ENCODE measurements around the gene KANK2.
"Not testable (repeated sequence)": the region's sequence is repeated elsewhere in the genome, so short reads cannot be mapped to it uniquely, and the experiment has no call there.

The KANK2 gene

DNA sequence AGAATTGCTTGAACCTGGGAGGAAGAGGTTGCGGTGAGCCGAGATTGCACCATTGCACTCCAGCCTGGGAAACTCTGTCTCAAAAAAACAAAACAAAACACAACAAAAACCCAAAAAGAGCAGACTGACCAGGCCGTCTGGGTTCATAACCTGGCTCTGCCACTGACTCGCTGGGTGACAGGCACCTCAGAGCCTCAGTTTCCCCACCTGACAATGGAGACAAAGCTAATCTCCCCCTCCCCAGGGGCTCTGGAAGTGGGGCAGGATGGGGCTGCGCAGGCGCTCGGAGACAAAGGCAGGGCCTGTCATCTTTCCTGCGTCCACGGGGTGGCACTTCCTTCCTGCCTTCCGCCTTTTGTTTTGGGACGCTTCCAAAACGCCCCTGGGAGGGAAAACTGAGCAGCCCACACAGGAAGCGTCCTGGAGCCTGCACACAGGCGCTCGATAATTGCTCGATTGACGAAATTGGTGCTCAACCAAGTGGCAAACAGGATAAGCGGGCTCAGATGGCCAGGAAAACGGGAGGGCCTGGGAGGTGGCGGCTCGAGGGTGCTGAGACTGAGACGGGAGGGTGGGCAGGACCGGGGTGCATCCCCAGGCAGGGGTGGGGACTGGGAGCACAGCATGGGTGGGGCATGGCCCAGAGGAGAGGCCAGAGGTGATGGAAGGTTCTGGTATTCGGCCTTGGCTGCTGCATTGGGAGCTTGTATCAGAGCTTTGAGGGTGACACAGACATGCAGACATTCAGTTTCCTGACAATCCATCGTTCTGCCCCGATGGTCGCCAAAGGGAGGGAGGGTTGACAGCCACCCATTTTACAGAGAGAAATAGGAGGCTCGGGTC lies 59.6 kb downstream of the KANK2 start:
- no peak for FAIRE-seq

DNA sequence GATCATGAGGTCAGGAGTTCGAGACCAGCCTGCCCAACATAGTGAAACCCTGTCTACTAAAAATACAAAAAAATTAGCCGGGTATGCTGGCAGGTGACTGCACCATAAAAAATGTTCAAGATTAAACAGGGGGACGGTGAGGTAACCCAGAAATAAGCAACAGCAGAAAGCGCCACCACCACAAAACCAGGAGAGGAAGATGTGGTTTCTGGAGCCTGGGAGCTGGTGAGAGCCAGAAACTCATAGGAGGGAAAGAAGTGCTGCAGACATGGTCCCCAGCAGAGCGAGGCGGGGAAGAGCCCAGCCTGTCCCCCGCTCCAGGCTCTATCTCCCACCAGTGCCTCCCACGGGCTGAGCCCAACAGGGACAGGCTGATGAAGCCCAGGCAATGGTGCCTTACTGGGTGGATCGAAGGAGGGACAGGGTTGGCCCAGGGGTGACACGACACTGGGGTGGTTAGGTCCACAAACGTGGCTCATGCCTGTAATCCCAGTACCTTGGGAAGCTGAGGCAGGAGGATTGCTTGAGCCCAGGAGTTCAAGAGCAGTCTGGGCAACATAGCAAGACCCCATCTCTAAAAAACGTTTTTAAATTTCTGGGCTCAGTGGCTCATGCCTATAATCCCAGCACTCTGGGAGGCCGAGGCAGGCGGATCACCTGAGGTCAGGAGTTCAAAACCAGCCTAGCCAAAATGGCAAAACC lies 60.8 kb downstream of the KANK2 start:
- no peak for FAIRE-seq

DNA sequence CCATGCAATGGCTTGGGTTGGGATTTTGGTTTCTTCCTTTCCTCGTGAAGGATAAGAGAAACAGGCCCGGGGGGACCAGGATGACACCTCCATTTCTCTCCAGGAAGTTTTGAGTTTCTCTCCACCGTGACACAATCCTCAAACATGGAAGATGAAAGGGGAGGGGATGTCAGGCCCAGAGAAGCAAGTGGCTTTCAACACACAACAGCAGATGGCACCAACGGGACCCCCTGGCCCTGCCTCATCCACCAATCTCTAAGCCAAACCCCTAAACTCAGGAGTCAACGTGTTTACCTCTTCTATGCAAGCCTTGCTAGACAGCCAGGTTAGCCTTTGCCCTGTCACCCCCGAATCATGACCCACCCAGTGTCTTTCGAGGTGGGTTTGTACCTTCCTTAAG lies 65.9 kb downstream of the KANK2 start:
- no peak for FAIRE-seq

DNA sequence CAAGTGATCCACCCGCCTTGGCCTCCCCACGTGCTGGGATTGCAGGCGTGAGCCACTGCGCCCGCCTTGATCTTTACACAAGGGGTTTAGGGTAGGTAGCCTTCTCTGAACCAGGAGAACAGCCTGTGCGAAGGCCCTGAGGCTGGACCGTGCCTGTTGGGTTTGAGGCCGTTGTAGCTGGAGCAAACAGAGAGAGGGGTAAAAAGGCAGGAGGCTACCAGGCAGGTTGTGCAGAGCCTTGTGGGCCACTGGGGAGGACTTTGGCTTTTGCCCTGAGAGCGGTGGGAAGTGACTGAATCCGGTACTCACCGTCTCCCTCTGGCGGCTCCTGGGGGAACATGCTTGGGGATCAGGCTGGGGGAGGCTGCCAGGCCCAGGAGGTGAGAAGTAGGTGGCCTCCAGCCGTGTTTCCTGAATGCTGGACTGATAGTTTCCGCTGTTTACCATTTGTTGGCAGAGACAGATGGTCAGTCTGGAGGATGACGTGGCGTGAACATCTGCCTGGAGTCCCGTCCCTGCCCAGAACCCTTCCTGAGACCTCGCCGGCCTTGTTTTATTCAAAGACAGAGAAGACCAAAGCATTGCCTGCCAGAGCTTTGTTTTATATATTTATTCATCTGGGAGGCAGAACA lies 66.4 kb downstream of the KANK2 start:
- no peak for FAIRE-seq

DNA sequence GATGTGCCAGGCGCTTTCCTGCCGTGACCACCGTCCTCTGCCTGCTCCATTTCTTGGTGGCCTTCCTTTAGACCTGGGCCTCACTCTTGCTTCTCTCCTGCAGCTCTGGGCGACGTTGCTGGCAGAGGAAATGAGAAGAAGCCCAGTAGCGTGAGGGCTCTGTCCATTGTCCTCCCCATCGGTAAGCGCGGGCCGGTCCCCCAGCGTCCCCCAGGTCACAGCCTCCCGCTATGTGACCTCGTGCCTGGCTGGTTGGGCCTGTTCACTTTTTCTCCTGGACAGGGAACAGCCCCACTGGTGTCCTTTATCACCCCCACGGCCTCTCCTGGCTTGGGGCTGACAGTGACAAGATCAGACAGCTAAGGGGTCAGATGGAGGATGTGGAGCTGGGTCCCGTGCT lies 69.4 kb downstream of the KANK2 start:
- no peak for FAIRE-seq

DNA sequence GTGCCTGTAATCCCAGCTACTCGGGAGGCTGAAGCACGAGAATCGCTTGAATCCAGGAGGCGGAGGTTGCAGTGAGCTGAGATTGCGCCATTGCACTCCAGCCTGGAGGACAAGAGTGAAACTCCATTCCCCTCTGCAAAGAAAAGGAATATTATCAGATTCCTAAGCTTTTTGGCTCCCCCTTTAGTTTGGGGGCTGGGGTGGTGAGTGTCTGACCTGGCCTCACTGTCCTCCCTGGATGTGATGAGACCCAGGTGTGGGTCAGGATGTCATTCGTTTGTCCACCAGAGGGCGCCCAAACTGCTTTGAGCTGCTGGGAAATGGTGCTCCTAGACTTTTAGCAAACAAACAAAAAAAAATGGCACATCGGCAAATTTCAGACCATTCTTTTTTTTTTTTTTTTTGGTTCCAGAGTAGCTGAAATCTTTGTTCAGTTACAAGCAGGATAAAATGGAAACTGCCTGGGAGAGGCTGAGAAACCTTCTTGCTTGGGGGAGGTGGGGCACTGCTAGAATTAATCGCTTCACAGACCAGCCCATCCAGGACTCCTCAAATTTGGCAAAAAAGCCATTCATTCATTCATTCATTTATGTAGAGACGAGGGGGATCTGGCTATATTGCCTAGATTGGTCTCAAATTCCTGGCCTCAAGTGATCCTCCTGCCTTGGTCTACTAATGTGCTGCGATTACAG lies 71.2 kb downstream of the KANK2 start:
- no peak for FAIRE-seq

DNA sequence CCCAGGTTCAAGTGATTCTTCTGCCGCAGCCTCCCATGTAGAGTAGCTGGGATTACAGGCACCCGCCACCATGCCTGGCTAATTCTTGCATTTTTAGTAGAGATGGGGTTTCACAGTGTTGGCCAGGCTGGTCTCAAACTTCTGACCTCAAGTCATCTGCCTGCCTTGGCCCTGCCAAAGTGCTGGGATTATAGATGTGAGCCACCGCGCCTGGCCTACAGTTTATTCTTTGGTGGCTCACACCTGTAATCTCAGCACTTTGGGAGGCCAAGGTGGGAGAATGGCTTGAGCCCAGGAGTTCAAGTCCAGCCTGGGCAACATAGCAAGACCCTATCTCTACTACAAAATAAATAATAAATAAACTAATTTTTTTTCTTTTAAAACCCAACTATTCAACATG lies 73.2 kb downstream of the KANK2 start:
- not testable (repeated sequence) for FAIRE-seq

DNA sequence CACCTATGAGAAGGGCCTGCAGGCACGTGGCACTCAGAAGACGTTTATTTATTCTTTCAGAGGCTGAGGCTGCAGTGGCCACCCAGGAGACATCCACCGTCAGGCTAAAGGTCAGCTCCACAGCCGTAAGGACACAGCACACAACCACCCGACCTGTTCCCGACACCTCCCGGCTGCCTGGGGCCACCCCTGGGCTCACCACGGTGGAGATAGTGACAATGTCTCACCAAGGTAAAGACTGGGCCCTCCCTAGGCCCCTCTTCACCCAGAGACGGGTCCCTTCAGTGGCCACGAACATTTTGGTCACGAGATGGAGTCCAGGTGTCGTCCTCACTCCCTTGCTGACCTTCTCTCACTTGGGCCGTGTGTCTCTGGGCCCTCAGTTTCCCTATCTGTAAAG lies 74.2 kb downstream of the KANK2 start:
- no peak for FAIRE-seq

DNA sequence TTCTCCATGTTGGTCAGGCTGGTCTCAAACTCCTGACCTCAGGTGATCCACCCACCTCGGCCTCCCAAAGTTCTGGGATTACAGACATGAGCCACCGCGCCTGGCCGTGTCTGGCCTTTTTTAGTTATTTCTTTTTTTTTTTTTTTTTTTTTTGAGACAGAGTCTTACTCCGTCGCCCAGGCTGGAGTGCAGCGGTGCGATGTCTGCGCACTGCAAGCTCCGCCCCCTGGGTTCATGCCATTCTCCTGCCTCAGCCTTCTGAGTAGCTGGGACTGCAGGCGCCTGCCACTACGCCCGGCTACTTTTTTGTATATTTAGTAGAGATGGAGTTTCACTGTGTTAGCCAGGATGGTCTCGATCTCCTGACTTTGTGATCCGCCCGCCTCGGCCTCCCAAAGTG lies 75.4 kb downstream of the KANK2 start:
- not testable (repeated sequence) for FAIRE-seq

DNA sequence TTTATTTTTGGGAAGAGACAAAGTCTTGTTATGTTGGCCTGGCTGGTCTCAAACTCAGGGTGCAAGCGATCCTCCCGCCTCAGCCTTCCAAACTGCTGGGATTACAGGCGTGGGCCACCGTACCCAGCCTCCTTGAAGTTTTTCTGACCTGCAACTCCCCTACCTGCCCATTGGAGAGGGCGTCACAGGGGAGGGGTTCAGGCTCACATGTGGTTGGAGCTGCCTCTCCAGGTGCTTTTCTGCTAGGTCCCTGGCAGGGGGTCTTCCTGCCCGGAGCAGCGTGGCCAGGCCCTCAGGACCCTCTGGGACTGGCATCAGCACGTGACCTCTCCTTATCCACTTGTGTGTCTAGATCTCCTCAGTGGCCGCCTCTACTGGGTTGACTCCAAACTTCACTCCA lies 80.8 kb downstream of the KANK2 start:
- no peak for FAIRE-seq

DNA sequence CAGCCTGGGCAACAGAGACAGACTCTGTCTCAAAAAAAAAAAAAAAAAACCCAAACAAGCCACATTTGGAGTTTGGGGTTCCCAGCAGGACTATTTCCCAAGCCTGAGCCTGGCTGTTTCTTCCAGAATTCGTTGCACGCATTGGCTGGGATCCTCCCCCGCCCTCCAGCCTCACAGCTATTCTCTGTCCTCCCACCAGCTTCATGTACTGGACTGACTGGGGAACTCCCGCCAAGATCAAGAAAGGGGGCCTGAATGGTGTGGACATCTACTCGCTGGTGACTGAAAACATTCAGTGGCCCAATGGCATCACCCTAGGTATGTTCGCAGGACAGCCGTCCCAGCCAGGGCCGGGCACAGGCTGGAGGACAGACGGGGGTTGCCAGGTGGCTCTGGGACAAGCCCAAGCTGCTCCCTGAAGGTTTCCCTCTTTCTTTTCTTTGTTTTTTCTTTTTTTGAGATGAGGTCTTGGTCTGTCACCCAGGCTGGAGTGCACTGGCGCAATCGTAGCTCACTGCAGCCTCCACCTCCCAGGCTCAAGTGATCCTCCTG lies 81.4 kb downstream of the KANK2 start:
- no peak for FAIRE-seq

DNA sequence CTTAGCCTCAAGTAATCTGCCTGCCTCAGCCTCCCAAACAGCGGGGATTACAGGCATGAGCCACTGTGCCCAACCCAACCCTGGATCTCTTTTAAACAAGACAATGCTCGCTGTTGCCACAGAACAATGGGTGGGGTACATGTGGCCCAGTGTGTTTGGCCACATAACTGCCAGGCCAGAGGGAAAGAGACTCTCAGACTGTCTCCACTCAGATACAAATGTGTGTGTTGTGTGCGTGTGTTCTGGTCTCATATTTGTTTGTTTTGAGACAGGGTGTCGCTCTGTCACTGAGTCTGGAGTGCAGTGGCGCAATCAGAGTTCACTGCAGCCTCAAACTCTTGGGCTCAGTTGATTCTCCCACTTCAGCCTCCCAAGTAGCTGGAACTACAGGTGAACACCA lies 82.3 kb downstream of the KANK2 start:
- FAIRE-seq, result no peak

Measured in TTC549 (cell line).